ENCODE measurements around the gene SUSD3.

DNA sequence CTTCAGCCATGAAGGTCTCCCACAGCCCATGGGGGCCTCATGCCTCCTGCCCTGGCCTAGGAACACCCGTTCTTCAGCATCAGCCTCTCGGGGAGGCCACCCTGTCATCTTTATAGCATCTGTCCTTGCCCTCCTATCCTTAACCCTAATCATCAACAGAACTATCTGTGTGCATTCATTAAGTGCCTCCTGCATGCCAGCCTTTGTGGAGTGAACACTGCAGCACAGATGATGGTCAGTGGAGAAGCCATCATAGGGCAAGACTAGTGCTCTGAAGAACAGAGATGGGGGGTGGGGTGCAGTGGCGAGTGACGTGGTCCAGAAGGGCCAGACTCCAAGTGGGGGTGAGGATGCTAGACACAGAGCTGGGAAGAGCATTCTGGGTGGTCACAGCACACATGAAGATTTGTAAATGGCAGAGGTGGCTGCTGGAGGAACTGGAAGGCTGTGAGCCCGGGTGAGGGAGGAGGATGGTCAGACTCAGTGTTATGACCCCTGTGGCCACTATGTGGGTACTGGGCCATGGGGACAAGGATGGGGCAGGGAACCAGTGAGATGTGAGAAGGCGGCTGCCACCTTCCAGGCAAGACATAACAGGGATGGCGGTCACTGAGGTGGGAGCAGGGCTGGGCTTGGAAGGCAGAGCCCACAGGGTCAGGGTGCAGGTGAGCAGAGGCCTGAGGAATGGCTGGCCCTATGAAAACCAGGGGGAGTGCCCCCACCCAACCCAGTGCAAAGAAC is 33.9 kb downstream of the SUSD3 start:
- TF ChIP-seq, protein P1, sequence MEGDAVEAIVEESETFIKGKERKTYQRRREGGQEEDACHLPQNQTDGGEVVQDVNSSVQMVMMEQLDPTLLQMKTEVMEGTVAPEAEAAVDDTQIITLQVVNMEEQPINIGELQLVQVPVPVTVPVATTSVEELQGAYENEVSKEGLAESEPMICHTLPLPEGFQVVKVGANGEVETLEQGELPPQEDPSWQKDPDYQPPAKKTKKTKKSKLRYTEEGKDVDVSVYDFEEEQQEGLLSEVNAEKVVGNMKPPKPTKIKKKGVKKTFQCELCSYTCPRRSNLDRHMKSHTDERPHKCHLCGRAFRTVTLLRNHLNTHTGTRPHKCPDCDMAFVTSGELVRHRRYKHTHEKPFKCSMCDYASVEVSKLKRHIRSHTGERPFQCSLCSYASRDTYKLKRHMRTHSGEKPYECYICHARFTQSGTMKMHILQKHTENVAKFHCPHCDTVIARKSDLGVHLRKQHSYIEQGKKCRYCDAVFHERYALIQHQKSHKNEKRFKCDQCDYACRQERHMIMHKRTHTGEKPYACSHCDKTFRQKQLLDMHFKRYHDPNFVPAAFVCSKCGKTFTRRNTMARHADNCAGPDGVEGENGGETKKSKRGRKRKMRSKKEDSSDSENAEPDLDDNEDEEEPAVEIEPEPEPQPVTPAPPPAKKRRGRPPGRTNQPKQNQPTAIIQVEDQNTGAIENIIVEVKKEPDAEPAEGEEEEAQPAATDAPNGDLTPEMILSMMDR (IDR thresholded peaks at IDR 0.05; ENCODE audit: low read depth, low read length): no peak
- TF ChIP-seq POLR2A (IDR thresholded peaks at IDR 0.05; ENCODE audit: extremely low read depth, insufficient read length) (no peak), MYC (IDR thresholded peaks at IDR 0.05; ENCODE audit: low read depth, low read length) (no peak)
- TF ChIP-seq, protein P2, sequence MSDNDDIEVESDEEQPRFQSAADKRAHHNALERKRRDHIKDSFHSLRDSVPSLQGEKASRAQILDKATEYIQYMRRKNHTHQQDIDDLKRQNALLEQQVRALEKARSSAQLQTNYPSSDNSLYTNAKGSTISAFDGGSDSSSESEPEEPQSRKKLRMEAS (IDR thresholded peaks at IDR 0.05; ENCODE audit: low read depth, low read length): no peak

Measured in NB4 (cell line).